Sciatic nerve (tissue), 2 donors: ENCODE data around the gene DIP2C. TPM values are rescaled to one million over a fixed set of nuclear protein-coding genes. Genes with fewer than 3 reads are reported as not detected.
"Not testable (repeated sequence)": the region's sequence is repeated elsewhere in the genome, so short reads cannot be mapped to it uniquely, and the experiment has no call there.

Source experiments
- ATAC-seq: fragments of 200-7000 bp; cut with Tn5 transposase; one replicate; pipeline ENCODE4 v1.9.1; 2020; ENCODE audit warnings: mild to moderate bottlenecking, moderate library complexity
- DNase-seq: peaks from one replicate; pipeline ENCODE4 v3.0.0-alpha.2; 2020; ENCODE audit warnings: low spot score
- intact Hi-C: fragments of 100-400 bp; cut with DNase I; formaldehyde crosslinking; loops from one replicate; pipeline ENCODE4 v1.14.2; 2022
- total RNA-seq: library from RNA; stranded (reverse); fragmentation: NEBNext Ultra II Directional; extraction: Animal tissue kit (Norgen Biotek cat#: 25700); gene quantifications from one replicate; pipeline ENCODE4 v1.2.1, GENCODE V29; 2021
- donor health status: DM: no; HTN: no; CAD: no.
- donor health status: DM: no; HTN: no; CAD: no.

Gene DIP2C
- total RNA-seq, 1 donor from 2014 or later: 38.7 TPM

- intact Hi-C loops: no loop called here
- ATAC-seq (no peak), DNase-seq (no peak)
Measured at GRCh38 chr10:378930-379704, 310.4 kb downstream of the DIP2C start.

- DNase-seq: no peak
- intact Hi-C loops: no loop called here
Measured at GRCh38 chr10:378230-378929, 311.1 kb downstream of the DIP2C start.

DNA sequence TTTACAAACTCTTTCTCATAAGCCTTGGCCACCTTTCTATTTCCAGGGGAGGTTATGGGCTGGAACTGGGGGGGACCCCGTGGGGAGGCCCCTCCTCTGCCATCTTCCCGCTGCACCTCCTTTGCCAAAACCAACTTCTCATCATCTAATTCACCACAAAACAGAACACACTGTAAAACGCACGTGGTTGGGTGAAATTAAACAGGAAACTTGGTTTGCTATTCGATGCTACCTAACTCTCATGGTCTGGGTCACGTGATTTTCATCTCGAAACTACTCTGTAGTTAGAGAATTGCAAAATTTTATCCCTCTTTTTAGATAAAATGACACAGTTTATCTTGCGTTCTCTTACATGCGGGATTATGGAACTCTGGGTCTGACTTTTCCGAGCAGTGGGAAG, 312.2 kb downstream of the DIP2C start:
- DNase-seq: no peak
- intact Hi-C loops: no loop called here
- no peak for ATAC-seq

More at GRCh38 chr10:378230-378929, 311.1 kb downstream of the DIP2C start:
- no peak for ATAC-seq

DNA sequence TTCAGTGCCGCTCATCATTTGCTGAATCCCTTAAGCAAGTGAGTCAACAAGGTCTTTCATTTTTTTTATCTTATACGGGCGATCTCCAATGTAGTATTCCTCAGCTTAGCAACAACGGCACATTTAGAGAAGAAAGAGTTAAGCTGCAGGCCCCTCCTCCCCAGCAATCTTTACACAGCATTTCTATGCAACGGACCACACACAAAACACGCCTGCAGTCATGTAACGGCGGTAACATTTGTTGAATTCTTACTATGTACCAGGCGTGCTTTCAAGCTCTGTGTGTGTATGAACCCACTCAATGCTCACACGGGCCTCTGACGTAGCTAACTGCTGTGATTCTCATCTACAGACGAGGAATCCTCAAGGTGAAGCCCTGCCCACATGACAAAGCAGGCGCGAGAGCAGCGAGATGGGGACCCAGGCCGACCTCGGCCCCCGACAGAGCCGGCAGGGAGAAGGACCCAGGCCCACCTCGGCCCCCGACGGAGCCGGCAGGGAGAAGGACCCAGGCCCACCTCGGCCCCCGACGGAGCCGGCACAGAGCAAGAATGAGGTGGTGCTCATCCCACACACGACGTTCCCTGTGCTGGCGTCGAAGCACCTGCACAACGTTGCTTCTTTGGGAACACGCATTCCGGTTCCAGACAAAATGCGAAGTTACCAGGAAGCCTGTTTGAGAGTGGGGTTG, 313.5 kb downstream of the DIP2C start:
- intact Hi-C loops: no loop called here
- ATAC-seq (no peak), DNase-seq (no peak)

GRCh38 chr10:374354-374753, 315.1 kb downstream of the DIP2C start:
- ATAC-seq: no peak
- intact Hi-C loops: no loop called here
- DNase-seq: no peak

DNA sequence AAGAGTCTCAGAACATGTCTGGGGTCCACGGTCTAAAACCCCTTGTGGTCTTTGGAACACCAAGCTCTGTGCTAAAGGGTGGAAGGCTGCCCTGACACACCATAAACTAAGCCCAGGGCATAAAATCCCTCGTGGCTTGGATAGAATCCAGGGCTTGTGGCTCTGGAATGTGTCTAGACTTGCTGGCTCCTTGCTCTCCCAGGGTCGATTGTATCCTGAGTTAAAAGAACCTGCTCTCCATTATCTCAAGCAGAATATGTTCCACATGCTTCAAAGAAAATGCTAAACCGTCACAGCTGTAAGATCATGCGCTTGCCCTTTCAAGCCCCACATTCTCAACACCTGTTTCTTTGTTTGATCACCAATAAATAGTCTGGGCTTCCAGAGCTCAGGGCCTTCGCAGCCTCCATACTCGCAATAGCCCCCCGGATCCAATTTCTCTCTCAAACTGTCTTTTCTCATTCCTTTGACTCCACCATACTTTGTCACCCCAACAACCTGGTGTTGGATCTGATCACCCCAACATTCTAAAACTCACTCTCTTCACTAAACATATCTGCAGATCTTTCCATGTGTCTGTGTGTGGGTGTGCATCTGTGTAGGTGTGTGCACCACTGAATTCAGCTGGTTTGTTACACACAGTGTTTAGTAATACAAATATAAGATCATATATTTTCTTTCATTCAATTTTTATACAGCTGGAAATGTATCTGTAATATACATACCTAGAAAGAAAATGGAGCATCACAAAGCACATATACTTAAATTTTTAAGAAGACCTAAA, 315.8 kb downstream of the DIP2C start:
- no peak for DNase-seq
- intact Hi-C loops: no loop called here
- ATAC-seq: peak; percentile 11

DNA sequence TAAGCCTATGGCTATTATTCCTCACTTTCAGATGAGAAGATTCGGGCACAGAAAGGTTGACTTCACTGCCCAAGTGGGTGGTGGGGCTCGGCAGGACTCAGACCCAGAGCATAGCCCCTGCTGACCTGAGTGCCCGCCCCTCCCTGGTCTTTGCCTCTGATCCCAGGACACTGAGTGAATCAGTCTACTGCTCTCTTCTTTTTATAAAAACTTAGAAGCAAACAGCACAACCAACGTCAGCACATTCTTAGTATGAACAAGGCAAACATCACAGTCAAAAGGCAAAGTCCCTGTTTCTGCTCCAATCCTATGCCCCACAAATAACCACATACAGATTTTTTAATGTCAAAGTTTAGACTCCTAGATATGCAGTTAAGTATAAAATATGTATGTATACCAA, 316.5 kb downstream of the DIP2C start:
- ATAC-seq: peak; percentile 76
- intact Hi-C loops: no loop called here
- no peak for DNase-seq

DNA sequence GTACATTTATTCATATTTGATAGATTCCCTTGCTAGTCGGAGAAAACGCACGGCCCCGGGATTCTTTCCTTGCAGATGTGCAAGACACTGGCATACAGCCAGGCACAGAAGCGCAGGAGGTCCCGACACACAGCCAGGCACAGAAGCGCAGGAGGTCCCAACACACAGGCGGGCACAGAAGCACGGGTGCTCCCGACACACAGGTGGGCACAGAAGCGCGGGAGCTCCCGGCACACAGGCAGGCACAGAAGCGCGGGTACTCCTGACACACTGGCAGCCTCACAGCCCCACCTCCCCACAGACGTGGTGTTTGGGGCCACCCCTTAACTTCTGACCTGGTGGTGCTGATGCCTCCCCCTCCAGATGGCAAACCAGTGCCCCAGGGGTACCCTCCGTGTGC, 316.9 kb downstream of the DIP2C start:
- ATAC-seq (peak; percentile 25), DNase-seq (no peak)
- intact Hi-C loops: no loop called here

DNA sequence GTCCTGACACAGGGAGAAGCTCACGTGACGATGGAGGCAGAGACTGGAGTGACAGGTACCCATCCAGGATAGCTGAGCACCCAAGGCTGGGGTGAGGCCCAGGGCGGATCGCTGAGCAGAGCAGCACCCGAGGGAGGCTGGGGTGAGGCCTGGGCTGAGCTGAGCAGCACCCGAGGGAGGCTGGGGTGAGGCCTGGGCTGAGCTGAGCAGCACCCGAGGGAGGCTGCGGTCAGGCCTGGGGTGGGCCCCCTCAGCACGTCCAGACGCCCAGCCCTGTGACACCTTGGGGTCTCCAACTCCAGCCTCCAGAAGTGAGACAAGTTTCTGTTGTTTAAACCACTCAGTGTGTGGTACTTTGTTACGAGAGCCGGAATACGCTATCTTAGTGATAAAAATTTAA, 318.0 kb downstream of the DIP2C start:
- ATAC-seq (no peak), DNase-seq (no peak)
- intact Hi-C loops: no loop called here

GRCh38 chr10:370449-370825, 319.0 kb downstream of the DIP2C start:
- no peak for ATAC-seq
- intact Hi-C loops: no loop called here

GRCh38 chr10:369684-370448, 319.6 kb downstream of the DIP2C start:
- intact Hi-C loops: no loop called here
- ATAC-seq: peak; percentile 39
- DNase-seq: no peak

More at GRCh38 chr10:370449-370825, 319.0 kb downstream of the DIP2C start:
- DNase-seq: no peak

DNA sequence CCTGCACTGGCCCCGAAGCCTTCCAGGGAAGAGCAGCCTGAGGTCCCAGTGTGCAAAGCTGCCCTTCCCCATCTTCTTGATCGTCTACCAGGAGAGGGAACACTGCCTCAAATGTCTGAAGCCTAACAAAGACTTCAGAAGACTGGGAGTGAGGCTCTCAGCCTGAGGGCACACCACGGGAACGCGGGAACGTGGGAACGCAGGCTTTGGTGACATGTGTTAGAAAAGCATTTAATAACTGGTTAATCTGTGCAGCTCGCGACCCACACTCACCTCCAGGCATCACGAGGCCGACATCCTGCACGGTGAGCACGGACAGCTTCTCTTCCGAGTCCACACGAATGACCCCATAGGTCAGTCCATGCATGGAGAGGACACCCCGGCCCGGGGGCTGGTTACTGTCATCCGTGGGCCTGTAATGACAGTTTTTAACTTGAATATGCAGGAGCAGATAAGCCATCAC, 320.2 kb downstream of the DIP2C start:
- intact Hi-C loops: no loop called here
- DNase-seq: no peak
- no peak for ATAC-seq

- intact Hi-C loops: no loop called here
- ATAC-seq (no peak), DNase-seq (no peak)
Measured at GRCh38 chr10:368579-369220, 320.8 kb downstream of the DIP2C start.

DNA sequence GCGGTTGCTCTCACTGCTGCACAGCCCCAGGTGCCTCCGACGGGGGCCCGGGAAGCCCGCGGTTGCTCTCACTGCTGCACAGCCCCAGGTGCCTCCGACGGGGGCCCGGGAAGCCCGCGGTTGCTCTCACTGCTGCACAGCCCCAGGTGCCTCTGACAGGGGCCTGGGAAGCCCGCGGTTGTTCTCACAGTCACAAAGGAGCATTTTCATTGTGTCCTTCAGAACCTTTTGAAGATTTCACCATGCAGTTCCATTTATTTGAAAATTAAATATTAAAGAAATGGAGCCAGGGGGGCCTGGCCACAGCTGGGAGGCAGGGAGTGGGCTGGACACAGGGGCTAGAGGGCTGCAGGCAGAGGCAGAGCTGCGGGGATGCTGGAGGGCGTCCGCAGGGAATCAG, 321.4 kb downstream of the DIP2C start:
- intact Hi-C loops, ATAC-seq, DNase-seq: not testable (repeated sequence)

- DNase-seq: no peak
- intact Hi-C loops: no loop called here
- ATAC-seq: no peak
Measured at GRCh38 chr10:367636-368035, 321.8 kb downstream of the DIP2C start.

DNA sequence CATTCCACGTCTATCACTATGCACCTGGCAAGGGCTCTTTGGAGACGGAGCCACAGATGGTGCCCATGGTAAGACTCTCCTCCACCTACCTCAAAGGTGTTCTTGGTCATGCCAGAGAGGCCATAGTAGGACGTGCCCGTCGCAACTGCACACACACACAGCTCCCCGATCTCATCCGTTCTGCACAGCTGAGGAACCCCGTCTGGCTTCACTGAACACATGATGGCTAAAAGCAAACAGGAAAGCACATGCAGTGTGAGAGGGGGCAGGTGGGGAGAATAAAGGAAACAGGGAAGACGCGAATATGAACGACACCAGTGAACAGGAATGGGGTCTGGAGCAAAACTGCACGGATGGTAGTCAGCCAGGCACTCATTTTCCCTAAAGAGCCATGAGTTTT, 323.3 kb downstream of the DIP2C start:
- intact Hi-C loops: no loop called here
- ATAC-seq (no peak), DNase-seq (no peak)

GRCh38 chr10:364267-364775, 325.1 kb downstream of the DIP2C start:
- DNase-seq (no peak), ATAC-seq (no peak)
- intact Hi-C loops: no loop called here

DNA sequence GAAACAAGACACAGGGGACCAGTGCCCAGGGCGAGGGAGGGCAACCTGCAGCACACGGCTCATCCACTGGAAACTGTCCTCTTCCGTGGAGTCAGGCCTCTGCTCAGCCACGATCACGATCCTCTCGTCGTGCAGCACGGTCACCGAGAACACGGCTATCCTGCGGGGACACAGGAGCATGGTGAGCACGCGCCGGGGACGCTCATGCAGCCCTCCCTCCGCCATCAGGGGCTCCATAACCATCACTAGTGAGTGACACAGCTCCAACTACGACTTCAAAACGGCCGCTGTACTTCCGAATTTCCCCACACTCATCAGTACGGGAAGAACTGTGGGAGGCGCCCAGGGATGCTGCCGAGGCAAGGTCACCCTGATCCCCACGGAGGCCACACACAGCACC, 326.3 kb downstream of the DIP2C start:
- ATAC-seq (no peak), DNase-seq (no peak)
- intact Hi-C loops: no loop called here
